GM18505 (cell line): ENCODE data around the gene HS3ST5.
"Not testable (repeated sequence)": the region's sequence is repeated elsewhere in the genome, so short reads cannot be mapped to it uniquely, and the experiment has no call there.

Experiments used
- ATAC-seq: cut with Tn5 transposase; IDR thresholded peaks from one replicate; pipeline ENCODE4 v1.9.1; 2021; ENCODE audit not compliant: unreplicated experiment
- POLR2A ChIP-seq: IDR thresholded peaks from 4 replicates; pipeline ENCODE4 v1.6.1; 2011; ENCODE audit warnings: borderline replicate concordance; ENCODE audit not compliant: insufficient read depth, insufficient read length; ENCODE audit errors: extremely low read depth

HS3ST5 gene

GRCh38 chr6:114062199-114062598 is 280.6 kb downstream of the HS3ST5 start:
- ATAC-seq = no peak
- TF ChIP-seq POLR2A = no peak

GRCh38 chr6:114061741-114062140 is 281.1 kb downstream of the HS3ST5 start:
- no peak for TF ChIP-seq POLR2A
- no peak for ATAC-seq

GRCh38 chr6:114061116-114061515 is 281.7 kb downstream of the HS3ST5 start:
- ATAC-seq = no peak
- no peak for TF ChIP-seq POLR2A

GRCh38 chr6:114058435-114058834 is 284.4 kb downstream of the HS3ST5 start:
- no peak for TF ChIP-seq POLR2A
- no peak for ATAC-seq

GRCh38 chr6:114055763-114056162 is 287.1 kb downstream of the HS3ST5 start:
- ATAC-seq = no peak
- TF ChIP-seq POLR2A = no peak

- no peak for ATAC-seq
- TF ChIP-seq POLR2A = no peak
Measured at GRCh38 chr6:114055349-114055748, 287.5 kb downstream of the HS3ST5 start.

GRCh38 chr6:114053791-114054190 is 289.0 kb downstream of the HS3ST5 start:
- no peak for TF ChIP-seq POLR2A

DNA sequence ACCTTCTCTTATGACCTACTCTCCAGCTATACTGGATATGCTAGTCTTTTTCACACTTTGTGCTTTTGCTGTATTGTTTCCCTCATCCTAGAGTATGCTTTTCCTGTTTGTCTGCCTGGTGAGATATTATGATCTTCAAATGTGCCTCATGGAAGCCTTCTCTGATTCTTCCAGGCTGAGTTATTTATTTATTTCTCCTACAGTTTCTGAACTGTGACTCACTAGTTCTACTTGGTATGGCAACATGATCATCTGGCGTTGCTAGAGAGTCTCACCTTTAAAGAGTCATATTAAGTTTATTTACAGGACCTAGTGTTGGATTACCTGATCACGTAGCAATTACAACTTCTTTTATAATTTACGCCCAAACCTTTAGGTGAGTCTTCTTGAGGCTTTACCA is 290.7 kb downstream of the HS3ST5 start:
- TF ChIP-seq POLR2A = no peak
- no peak for ATAC-seq

More at GRCh38 chr6:114053791-114054190, 289.0 kb downstream of the HS3ST5 start:
- ATAC-seq = no peak

GRCh38 chr6:114051031-114051430 is 291.8 kb downstream of the HS3ST5 start:
- ATAC-seq = no peak
- TF ChIP-seq POLR2A = no peak

- no peak for TF ChIP-seq POLR2A
- no peak for ATAC-seq
Measured at GRCh38 chr6:114049367-114049966, 293.4 kb downstream of the HS3ST5 start.

- ATAC-seq = not testable (repeated sequence)
Measured at GRCh38 chr6:114044566-114044965, 298.3 kb downstream of the HS3ST5 start.

GRCh38 chr6:114042267-114043016 is 300.4 kb downstream of the HS3ST5 start:
- TF ChIP-seq POLR2A = no peak
- no peak for ATAC-seq

DNA sequence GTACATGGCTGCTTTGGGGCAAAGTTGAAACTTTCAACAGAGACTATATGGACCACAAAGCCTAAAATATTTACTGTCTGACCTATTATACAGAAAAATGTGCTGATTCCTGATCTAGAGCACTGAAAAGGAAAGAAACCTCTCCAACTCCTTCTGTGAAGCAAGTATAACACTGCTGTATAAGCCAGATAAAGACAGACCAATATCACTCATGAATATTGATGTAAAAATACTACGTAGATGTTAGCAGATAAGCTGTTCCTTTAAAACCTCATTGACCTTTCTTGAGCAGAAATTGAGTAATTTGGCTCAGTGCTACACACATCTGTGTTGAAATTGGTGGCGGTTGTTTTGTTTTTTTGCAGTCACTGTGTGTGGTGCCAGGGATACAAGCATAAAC is 302.0 kb downstream of the HS3ST5 start:
- ATAC-seq = no peak
- no peak for TF ChIP-seq POLR2A

- TF ChIP-seq POLR2A = no peak
- ATAC-seq = no peak
Measured at GRCh38 chr6:114039841-114040240, 303.0 kb downstream of the HS3ST5 start.
